Omental fat pad (tissue), 4 donors: ENCODE data around the gene ISM1. TPM values are rescaled to one million over a fixed set of nuclear protein-coding genes. Genes with fewer than 3 reads are reported as not detected.

Experiments
- ATAC-seq: fragments of 150-250 bp; one replicate; pipeline ENCODE4 v1.9.1; 2016; ENCODE audit warnings: mild to moderate bottlenecking, moderate library complexity; ENCODE audit not compliant: low FRiP score
- DNase-seq: peaks from one replicate; pipeline ENCODE4 v3.0.0-alpha.2; 2019; ENCODE audit warnings: low spot score
- total RNA-seq, 4 donors: library from RNA; depleted of rRNA; stranded (reverse); fragments of >200 nt; gene quantifications; one replicate each; pipeline ENCODE4 v1.1.0, GENCODE V29; 2016
- TF ChIP-seq, protein P1 (sequence below), 3 donors: fragments of 450-650 bp; IDR thresholded peaks; one replicate each; pipeline ENCODE4 v1.5.1; 2016 to 2017; ENCODE audit warnings: antibody characterized with exemption in 3 of 3, mild to moderate bottlenecking in 3 of 3, moderate library complexity in 2 of 3

The ISM1 gene
- total RNA-seq, 4 donors from 2014 or later: 1.6 to 7.9 (median 4.3) TPM

DNA sequence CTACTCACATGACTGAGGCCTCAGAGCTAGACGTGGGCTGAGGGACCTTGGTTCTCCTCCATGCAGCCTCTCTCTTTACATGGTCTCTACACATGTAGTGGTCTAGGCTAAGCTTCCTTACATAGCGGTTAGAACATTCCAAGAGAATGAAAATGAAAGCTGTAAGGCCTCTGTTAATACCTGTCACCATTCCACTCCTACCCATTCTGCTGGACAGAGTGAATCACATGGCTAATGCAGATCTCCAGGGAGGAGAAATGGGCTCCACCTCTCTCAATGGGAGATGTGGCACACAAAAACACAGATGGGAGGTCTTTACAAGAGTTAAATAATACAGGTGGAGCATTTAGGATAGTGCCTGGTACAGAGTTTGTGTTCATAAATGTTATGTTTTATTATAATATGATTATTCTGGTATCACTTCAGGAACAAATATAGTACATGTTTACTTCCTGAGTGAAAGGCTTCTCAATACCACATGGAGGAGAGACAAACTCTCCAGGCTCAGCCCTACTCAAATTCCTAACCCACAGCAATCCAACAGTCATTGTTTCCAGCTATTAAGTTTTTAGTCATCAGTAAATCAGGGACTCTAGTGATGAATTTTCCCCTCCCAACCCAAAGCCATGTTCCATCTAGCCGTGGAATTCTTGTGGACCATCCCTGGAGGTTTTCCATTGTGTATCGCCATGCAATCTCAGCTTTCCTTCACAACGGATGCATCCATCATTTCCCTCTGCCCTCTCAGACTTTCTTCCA, 57.9 kb downstream of the ISM1 start:
- DNase-seq: no peak
- TF ChIP-seq, protein P1, sequence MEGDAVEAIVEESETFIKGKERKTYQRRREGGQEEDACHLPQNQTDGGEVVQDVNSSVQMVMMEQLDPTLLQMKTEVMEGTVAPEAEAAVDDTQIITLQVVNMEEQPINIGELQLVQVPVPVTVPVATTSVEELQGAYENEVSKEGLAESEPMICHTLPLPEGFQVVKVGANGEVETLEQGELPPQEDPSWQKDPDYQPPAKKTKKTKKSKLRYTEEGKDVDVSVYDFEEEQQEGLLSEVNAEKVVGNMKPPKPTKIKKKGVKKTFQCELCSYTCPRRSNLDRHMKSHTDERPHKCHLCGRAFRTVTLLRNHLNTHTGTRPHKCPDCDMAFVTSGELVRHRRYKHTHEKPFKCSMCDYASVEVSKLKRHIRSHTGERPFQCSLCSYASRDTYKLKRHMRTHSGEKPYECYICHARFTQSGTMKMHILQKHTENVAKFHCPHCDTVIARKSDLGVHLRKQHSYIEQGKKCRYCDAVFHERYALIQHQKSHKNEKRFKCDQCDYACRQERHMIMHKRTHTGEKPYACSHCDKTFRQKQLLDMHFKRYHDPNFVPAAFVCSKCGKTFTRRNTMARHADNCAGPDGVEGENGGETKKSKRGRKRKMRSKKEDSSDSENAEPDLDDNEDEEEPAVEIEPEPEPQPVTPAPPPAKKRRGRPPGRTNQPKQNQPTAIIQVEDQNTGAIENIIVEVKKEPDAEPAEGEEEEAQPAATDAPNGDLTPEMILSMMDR (IDR thresholded peaks at IDR 0.05): no peak
- ATAC-seq: no peak

DNA sequence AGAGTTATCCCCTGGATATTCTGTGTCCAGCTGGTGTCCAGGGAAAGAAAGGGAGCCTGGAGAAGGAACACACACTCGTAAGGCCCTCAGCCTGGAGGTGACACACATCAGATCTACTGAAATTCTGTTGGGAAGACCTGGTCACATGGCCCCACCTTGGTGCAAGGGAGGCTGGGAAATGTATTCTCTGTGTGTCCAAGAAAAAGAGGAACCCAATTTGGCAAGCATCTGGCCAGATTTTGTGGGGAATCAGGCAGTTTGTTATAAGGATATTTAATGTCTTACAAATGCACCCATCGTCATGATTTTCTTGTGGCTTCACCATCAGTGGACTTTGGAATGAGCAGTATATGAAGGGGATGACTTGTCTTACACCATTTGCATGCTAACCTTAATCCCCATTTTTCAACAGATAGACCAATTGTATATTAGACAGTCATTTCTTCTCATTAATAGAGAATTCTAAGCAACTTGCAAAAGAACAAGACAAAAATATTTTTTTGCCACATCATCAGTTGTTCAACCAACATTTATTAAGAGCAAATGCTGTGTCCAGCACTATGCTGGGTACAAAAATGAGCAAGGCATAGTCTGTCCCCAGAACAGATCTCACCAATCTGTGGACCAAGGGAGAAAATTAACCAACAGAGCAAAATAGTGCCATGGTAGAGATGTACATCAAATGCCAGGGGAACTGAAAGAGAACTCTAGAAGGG, 59.7 kb downstream of the ISM1 start:
- ATAC-seq: no peak
- TF ChIP-seq, protein P1 (IDR thresholded peaks at IDR 0.05): no peak
- DNase-seq: no peak

GRCh38 chr20:13283869-13284829, 63.1 kb downstream of the ISM1 start:
- DNase-seq: no peak
- TF ChIP-seq, protein P1 (IDR thresholded peaks at IDR 0.05): no peak
- ATAC-seq: no peak

GRCh38 chr20:13284830-13285229, 63.8 kb downstream of the ISM1 start:
- no peak for ATAC-seq

GRCh38 chr20:13285408-13285807, 64.3 kb downstream of the ISM1 start:
- no peak for DNase-seq
- ATAC-seq: no peak
- TF ChIP-seq, protein P1 (IDR thresholded peaks at IDR 0.05): no peak

More at GRCh38 chr20:13284830-13285229, 63.8 kb downstream of the ISM1 start:
- TF ChIP-seq, protein P1 (IDR thresholded peaks at IDR 0.05): no peak
- DNase-seq: no peak

DNA sequence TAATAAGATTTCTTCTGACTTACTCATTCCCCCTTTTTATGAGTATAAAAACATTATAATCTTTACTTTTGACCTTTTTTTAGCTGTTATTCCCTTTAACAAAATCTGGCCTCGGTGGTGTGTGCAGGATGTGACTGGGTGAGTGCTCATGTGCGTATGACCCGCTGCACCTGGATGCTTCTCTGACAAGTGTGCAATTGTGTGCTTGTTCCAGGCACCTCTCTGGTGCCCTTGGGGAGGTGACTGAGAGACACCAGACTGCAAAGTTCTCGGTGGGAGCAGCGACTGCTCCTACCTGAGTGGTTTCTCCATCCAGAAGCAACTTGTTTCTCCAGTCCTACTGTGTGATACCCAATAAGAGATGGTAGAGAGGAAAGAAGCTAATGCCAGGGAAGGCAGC, 65.0 kb downstream of the ISM1 start:
- ATAC-seq: no peak
- TF ChIP-seq, protein P1 (IDR thresholded peaks at IDR 0.05): no peak
- DNase-seq: no peak
